ENCODE measurements around the gene POLR1F.

POLR1F gene

DNA sequence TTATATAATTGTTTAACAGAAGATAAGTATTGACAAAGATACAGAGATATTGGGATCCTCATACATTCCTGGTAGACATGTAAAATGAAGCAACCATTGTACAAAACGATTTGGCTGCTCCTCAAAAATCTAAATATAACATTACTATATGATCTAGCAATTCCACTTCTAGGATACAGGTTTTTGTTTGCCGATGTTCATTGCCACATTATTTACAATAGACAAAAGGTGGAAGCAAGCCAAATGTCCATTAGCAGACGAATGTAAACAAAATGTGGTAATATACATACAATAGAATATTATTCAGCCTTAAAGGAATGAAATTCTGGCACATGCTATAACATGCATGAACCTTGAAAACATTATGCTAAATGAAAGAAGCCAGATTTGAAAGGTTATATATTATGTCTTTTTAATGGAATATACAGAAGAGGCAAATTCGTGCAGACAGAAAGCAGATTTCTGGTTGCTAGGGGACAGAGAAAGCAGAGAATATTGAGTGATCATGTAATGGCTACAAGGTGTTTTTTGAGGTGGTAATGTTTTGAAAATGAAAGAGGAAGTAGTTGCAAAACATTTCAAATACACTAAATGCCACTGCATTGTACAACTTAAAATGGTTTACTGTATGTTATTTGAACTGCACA, 44.9 kb downstream of the POLR1F start:
- DNase-seq (ENCODE audit: low spot score): peak; percentile 23
- in situ Hi-C loops (cut with MboI; ENCODE audit: low sequenced_read_pairs, unreplicated experiment): loop anchor here (25.0 kb wide), 2 partner anchors 552 to 1302 kb away; partner anchors contain the start of gene TWIST1
- TF ChIP-seq CTCF (IDR thresholded peaks at IDR 0.05; ENCODE audit: borderline replicate concordance, control extremely low read depth, extremely low read depth, insufficient read depth, missing control alignments): no peak

- TF ChIP-seq CTCF (IDR thresholded peaks at IDR 0.05; ENCODE audit: borderline replicate concordance, control extremely low read depth, extremely low read depth, insufficient read depth, missing control alignments): no peak
- DNase-seq (ENCODE audit: low spot score): no peak
- in situ Hi-C loops (cut with MboI; ENCODE audit: low sequenced_read_pairs, unreplicated experiment): no loop called here
Observed at GRCh38 chr7:19648791-19649190, 60.0 kb downstream of the POLR1F start.
